ENCODE measurements around the gene ESYT3.
"Not testable (repeated sequence)": the region's sequence is repeated elsewhere in the genome, so short reads cannot be mapped to it uniquely, and the experiment has no call there.

ESYT3 gene

GRCh38 chr3:138495638-138496037 is 61.2 kb downstream of the ESYT3 start:
- DNase-seq, result not testable (repeated sequence)

- DNase-seq, result no peak
Measured at GRCh38 chr3:138496436-138496835, 62.0 kb downstream of the ESYT3 start.

- no peak for DNase-seq
Measured at GRCh38 chr3:138497021-138497420, 62.6 kb downstream of the ESYT3 start.

- DNase-seq, result no peak
Measured at GRCh38 chr3:138497851-138498250, 63.4 kb downstream of the ESYT3 start.

GRCh38 chr3:138498991-138499390 is 64.6 kb downstream of the ESYT3 start:
- no peak for DNase-seq

- no peak for DNase-seq
Measured at GRCh38 chr3:138507524-138507923, 73.1 kb downstream of the ESYT3 start.

- no peak for DNase-seq
Measured at GRCh38 chr3:138509586-138509985, 75.2 kb downstream of the ESYT3 start.

- DNase-seq, result no peak
Measured at GRCh38 chr3:138511945-138512344, 77.5 kb downstream of the ESYT3 start.

- no peak for DNase-seq
Measured at GRCh38 chr3:138513090-138513843, 78.9 kb downstream of the ESYT3 start.

- not testable (repeated sequence) for DNase-seq
Measured at GRCh38 chr3:138521445-138521844, 87.0 kb downstream of the ESYT3 start.
